A673 (cell line): ENCODE results near the gene NUDCD3. TPM values are rescaled to one million over a fixed set of nuclear protein-coding genes. Genes with fewer than 3 reads are reported as not detected.

Source experiments
- BruUV-seq: library from RNA; stranded (reverse); fragments of 400-500 nt; replicated peaks from 2 replicates; lab custom pipeline; 2021; lab: Mats Ljungman, UMichigan
- CTCF ChIA-PET: fragments of 300-600 bp; sonication (Branson Sonifier 250); formaldehyde crosslinking; loops from one replicate; lab custom pipeline; 2022; ENCODE audit warnings: antibody characterized with exemption; lab: Charles Lee
- POLR2A ChIA-PET: fragments of 300-600 bp; sonication (Branson Sonifier 250); formaldehyde crosslinking; loops from one replicate; lab custom pipeline; 2022; ENCODE audit warnings: antibody characterized with exemption; ENCODE audit not compliant: low non-redundant PET; lab: Charles Lee
- DNase-seq: peaks from one replicate; pipeline ENCODE4 v3.0.0-alpha.2; 2015; ENCODE audit warnings: low spot score
- H3K27ac ChIP-seq: fragments of 200-600 bp; sonication (generic); 2 replicates; pipeline ENCODE4 v1.5.1; 2016; ENCODE audit warnings: mixed run types, low read depth, mild to moderate bottlenecking, mixed read lengths, antibody characterized with exemption, low read length; ENCODE audit not compliant: poor library complexity, severe bottlenecking
- H3K27me3 ChIP-seq: fragments of 200-600 bp; sonication (generic); replicated peaks from 2 replicates; pipeline ENCODE4 v1.6.1; 2017; ENCODE audit warnings: mixed run types, low read depth, mild to moderate bottlenecking, mixed read lengths, antibody characterized with exemption, low read length; ENCODE audit not compliant: insufficient read depth, poor library complexity
- H3K36me3 ChIP-seq: fragments of 200-600 bp; sonication (generic); 2 replicates; pipeline ENCODE4 v1.6.1; 2016; ENCODE audit warnings: mixed run types, mild to moderate bottlenecking, mixed read lengths, antibody characterized with exemption, low read length; ENCODE audit not compliant: insufficient read depth, poor library complexity, severe bottlenecking
- H3K4me1 ChIP-seq: fragments of 200-600 bp; sonication (generic); 2 replicates; pipeline ENCODE4 v1.6.1; 2017; ENCODE audit warnings: mixed run types, mild to moderate bottlenecking, mixed read lengths, antibody characterized with exemption, low read length; ENCODE audit not compliant: insufficient read depth, poor library complexity, severe bottlenecking
- H3K4me3 ChIP-seq: fragments of 200-600 bp; sonication (generic); 2 replicates; pipeline ENCODE4 v1.5.1; 2016; ENCODE audit warnings: low read depth, mixed run types, mild to moderate bottlenecking, mixed read lengths, low read length; ENCODE audit not compliant: poor library complexity, severe bottlenecking
- H3K9me3 ChIP-seq: fragments of 200-600 bp; sonication (generic); 2 replicates; pipeline ENCODE4 v1.6.1; 2016; ENCODE audit warnings: mixed run types, low read depth, mild to moderate bottlenecking, mixed read lengths, antibody characterized with exemption, low read length; ENCODE audit not compliant: poor library complexity, severe bottlenecking
- CTCF ChIP-seq: fragments of 300-800, 200-600 bp; sonication (generic); conservative IDR thresholded peaks from 2 replicates; pipeline ENCODE4 v1.5.1; 2017; ENCODE audit warnings: low read depth, mild to moderate bottlenecking, antibody characterized with exemption, low read length, moderate library complexity, mixed read lengths
- EZH2 ChIP-seq: fragments of 200-600 bp; sonication (generic); IDR thresholded peaks from 2 replicates; pipeline ENCODE4 v1.6.1; 2017; ENCODE audit warnings: borderline replicate concordance, low read depth, mild to moderate bottlenecking, mixed read lengths, antibody characterized with exemption, low read length; ENCODE audit not compliant: poor library complexity, severe bottlenecking
- intact Hi-C: fragments of 100-400 bp; cut with micrococcal nuclease; formaldehyde crosslinking; loops from one replicate; pipeline ENCODE4 v1.10.0; 2022; ENCODE audit not compliant: unreplicated experiment
- total RNA-seq: library from RNA; stranded (reverse); gene quantifications from 2 replicates; pipeline ENCODE4 v1.2.3, GENCODE V29; 2021

The NUDCD3 gene
- total RNA-seq, 1 experiment from 2014 or later = 119 TPM

GRCh38 chr7:44372560-44373417 is 117.7 kb downstream of the NUDCD3 start:
- CTCF ChIA-PET = no interaction called here
- intact Hi-C loops = no loop called here
- BruUV-seq = no TSS peak

GRCh38 chr7:44368885-44369284 is 121.6 kb downstream of the NUDCD3 start:
- no peak for DNase-seq
- Histone ChIP-seq H3K4me3 (no peak overlapping the region), H3K27ac (no peak overlapping the region), H3K36me3 (no peaks in the 10 kb centered on the region), H3K4me1 (no peaks in the 10 kb centered on the region), H3K9me3 (no peaks in the 10 kb centered on the region), H3K27me3 (peaks cover 18% of the 10 kb centered on the region)
- intact Hi-C loops = no loop called here
- no peak for TF ChIP-seq CTCF
- TF ChIP-seq EZH2 = no peak
- BruUV-seq = no TSS peak
- ChIA-PET CTCF (interaction anchor here (1.2 kb wide), 1 partner anchor 128 kb away, joined by 3 read pairs; no protein-coding TSS in a partner anchor), POLR2A (no interaction called here)

More at GRCh38 chr7:44372560-44373417, 117.7 kb downstream of the NUDCD3 start:
- TF ChIP-seq CTCF (no peak), EZH2 (no peak)
- no peaks in the 10 kb centered on the region for H3K4me1 ChIP-seq
- peaks cover 18% of the 10 kb centered on the region for H3K27me3 ChIP-seq
- no peak overlapping the region for H3K4me3 ChIP-seq
- no peaks in the 10 kb centered on the region for H3K9me3 ChIP-seq
- no peaks in the 10 kb centered on the region for H3K36me3 ChIP-seq
- H3K27ac ChIP-seq = no peak overlapping the region
- DNase-seq = no peak
- POLR2A ChIA-PET = no interaction called here

DNA sequence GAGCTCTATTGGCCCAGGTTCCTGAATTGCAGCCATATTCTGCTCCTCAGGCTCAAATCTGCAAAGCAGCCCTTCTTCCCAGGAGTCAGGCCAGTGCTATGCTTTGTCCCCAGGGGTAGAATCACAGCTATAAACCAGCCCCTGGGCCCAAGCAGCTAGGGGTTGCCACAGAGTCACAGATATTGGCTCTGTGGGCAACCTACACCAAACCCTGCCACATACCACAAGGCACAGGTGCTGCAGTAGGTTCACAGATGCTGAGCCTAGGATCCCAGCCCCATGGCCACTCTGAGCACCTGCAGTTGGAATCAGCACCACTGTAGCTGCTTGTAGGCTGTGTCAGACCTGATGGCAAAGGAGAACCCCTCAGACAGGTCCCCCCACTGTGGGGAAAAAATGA is 122.0 kb downstream of the NUDCD3 start:
- no peak for TF ChIP-seq EZH2
- no peak for TF ChIP-seq CTCF
- CTCF ChIA-PET = interaction anchor here (1.2 kb wide), 1 partner anchor 128 kb away, joined by 3 read pairs; no protein-coding TSS in a partner anchor
- intact Hi-C loops = no loop called here
- no peaks in the 10 kb centered on the region for H3K36me3 ChIP-seq
- POLR2A ChIA-PET = no interaction called here
- H3K4me1 ChIP-seq = no peaks in the 10 kb centered on the region
- no peak overlapping the region for H3K27ac ChIP-seq
- H3K27me3 ChIP-seq = peaks cover 18% of the 10 kb centered on the region
- BruUV-seq = no TSS peak
- no peak overlapping the region for H3K4me3 ChIP-seq
- H3K9me3 ChIP-seq = no peaks in the 10 kb centered on the region
- DNase-seq = no peak
